Mesenchymal stem cell (in vitro differentiated cells and primary cell): ENCODE data around the gene ARL13B.

ENCODE experiments used
- DNase-seq: peaks from one replicate; pipeline ENCODE4 v3.0.0-alpha.2; 2013
- H2AFZ ChIP-seq: one replicate; pipeline ENCODE4 v1.6.1; 2013; ENCODE audit warnings: low read depth, mild to moderate bottlenecking, control low read depth, inconsistent platforms, low read length, moderate library complexity
- H2AK5ac ChIP-seq: 2 replicates; pipeline ENCODE4 v1.6.1; 2013; ENCODE audit warnings: low read length, moderate library complexity, mild to moderate bottlenecking, inconsistent platforms; ENCODE audit not compliant: severe bottlenecking
- H2BK120ac ChIP-seq: one replicate; pipeline ENCODE4 v1.6.1; 2013; ENCODE audit warnings: low read depth, mild to moderate bottlenecking, inconsistent platforms, low read length, moderate library complexity
- H2BK12ac ChIP-seq, 2 experiments: one replicate each; pipeline ENCODE4 v1.6.1; 2013; ENCODE audit warnings: inconsistent platforms in 2 of 2, low read length in 2 of 2, mild to moderate bottlenecking in 2 of 2, moderate library complexity in 2 of 2, control low read depth in 1 of 2
- H2BK15ac ChIP-seq: one replicate; pipeline ENCODE4 v1.6.1; 2013; ENCODE audit warnings: mild to moderate bottlenecking, low read depth, inconsistent platforms; ENCODE audit not compliant: poor library complexity, severe bottlenecking
- H2BK5ac ChIP-seq: 2 replicates; pipeline ENCODE4 v1.6.1; 2013; ENCODE audit warnings: low read depth, mild to moderate bottlenecking, low read length, control low read depth, inconsistent platforms; ENCODE audit not compliant: poor library complexity, severe bottlenecking
- H3K14ac ChIP-seq, 2 experiments: one replicate each; pipeline ENCODE4 v1.6.1; 2013; ENCODE audit warnings: inconsistent platforms in 2 of 2, low read length in 2 of 2, control low read depth in 1 of 2, mild to moderate bottlenecking in 1 of 2, moderate library complexity in 1 of 2
- H3K18ac ChIP-seq, 2 experiments: one replicate each; pipeline ENCODE4 v1.6.1; 2013; ENCODE audit warnings: inconsistent platforms in 2 of 2, low read length in 2 of 2, control low read depth in 1 of 2, low read depth in 1 of 2, mild to moderate bottlenecking in 1 of 2
- H3K23ac ChIP-seq, 2 experiments: one replicate each; pipeline ENCODE4 v1.6.1; 2013; ENCODE audit warnings: inconsistent platforms in 2 of 2, low read length in 2 of 2, mild to moderate bottlenecking in 2 of 2, moderate library complexity in 2 of 2, control low read depth in 1 of 2
- H3K27ac ChIP-seq: 2 replicates; pipeline ENCODE4 v1.5.1; 2013; ENCODE audit warnings: mild to moderate bottlenecking, moderate library complexity, low read length, control low read depth, inconsistent platforms; ENCODE audit not compliant: poor library complexity, severe bottlenecking
- H3K27me3 ChIP-seq, 2 experiments: 2 replicates each; pipeline versions ENCODE4 v1.6.1 to v1.7.0; 2013; ENCODE audit warnings: low read length in 2 of 2, mild to moderate bottlenecking in 2 of 2, moderate library complexity in 2 of 2, control low read depth in 1 of 2, inconsistent platforms in 1 of 2; ENCODE audit not compliant: control insufficient read depth in 1 of 2, insufficient read depth in 1 of 2
- H3K36me3 ChIP-seq, 2 experiments: 2 replicates each; pipeline versions ENCODE4 v1.6.1 to v1.7.0; 2013; ENCODE audit warnings: low read length in 2 of 2, control low read depth in 1 of 2, inconsistent platforms in 1 of 2, low read depth in 1 of 2, mild to moderate bottlenecking in 1 of 2; ENCODE audit not compliant: insufficient read depth in 2 of 2, control insufficient read depth in 1 of 2
- H3K4ac ChIP-seq, 2 experiments: one replicate each; pipeline ENCODE4 v1.6.1; 2013; ENCODE audit warnings: inconsistent platforms in 2 of 2, low read length in 2 of 2, mild to moderate bottlenecking in 2 of 2, moderate library complexity in 2 of 2, control low read depth in 1 of 2, low read depth in 1 of 2
- H3K4me1 ChIP-seq: 2 replicates; pipeline ENCODE4 v1.6.1; 2013; ENCODE audit warnings: low read depth, low read length, control low read depth; ENCODE audit not compliant: control insufficient read depth, insufficient read depth
- H3K4me2 ChIP-seq: 2 replicates; pipeline ENCODE4 v1.6.1; 2013; ENCODE audit warnings: low read length, mild to moderate bottlenecking, inconsistent platforms; ENCODE audit not compliant: poor library complexity, severe bottlenecking
- H3K4me3 ChIP-seq, 2 experiments: 2 replicates each; pipeline versions ENCODE4 v1.5.1 to v1.7.0; 2013; ENCODE audit warnings: low read length in 2 of 2, mild to moderate bottlenecking in 2 of 2, control low read depth in 1 of 2, low read depth in 1 of 2; ENCODE audit not compliant: insufficient read depth in 1 of 2
- H3K79me1 ChIP-seq: replicated peaks from 2 replicates; pipeline ENCODE4 v1.6.1; 2013; ENCODE audit warnings: mild to moderate bottlenecking, control low read depth, low read length, inconsistent platforms; ENCODE audit not compliant: poor library complexity, severe bottlenecking
- H3K9ac ChIP-seq: 2 replicates; pipeline ENCODE4 v1.7.0; 2013; ENCODE audit warnings: mild to moderate bottlenecking, low read length, moderate library complexity
- H3K9me3 ChIP-seq: 2 replicates; pipeline ENCODE4 v1.7.0; 2013; ENCODE audit warnings: mild to moderate bottlenecking, low read length; ENCODE audit not compliant: control insufficient read depth
- H4K8ac ChIP-seq: one replicate; pipeline ENCODE4 v1.6.1; 2013; ENCODE audit warnings: inconsistent platforms, mild to moderate bottlenecking, low read length, moderate library complexity
- H4K91ac ChIP-seq: one replicate; pipeline ENCODE4 v1.6.1; 2013; ENCODE audit warnings: mild to moderate bottlenecking, low read length, inconsistent platforms
- WGBS: methylation state at CpG from one replicate; pipeline ENCODE4 v1.1.7; 2013; ENCODE audit warnings: mixed read lengths; 5-methylcytosine and 5-hydroxymethylcytosine counted together

The ARL13B gene

DNA sequence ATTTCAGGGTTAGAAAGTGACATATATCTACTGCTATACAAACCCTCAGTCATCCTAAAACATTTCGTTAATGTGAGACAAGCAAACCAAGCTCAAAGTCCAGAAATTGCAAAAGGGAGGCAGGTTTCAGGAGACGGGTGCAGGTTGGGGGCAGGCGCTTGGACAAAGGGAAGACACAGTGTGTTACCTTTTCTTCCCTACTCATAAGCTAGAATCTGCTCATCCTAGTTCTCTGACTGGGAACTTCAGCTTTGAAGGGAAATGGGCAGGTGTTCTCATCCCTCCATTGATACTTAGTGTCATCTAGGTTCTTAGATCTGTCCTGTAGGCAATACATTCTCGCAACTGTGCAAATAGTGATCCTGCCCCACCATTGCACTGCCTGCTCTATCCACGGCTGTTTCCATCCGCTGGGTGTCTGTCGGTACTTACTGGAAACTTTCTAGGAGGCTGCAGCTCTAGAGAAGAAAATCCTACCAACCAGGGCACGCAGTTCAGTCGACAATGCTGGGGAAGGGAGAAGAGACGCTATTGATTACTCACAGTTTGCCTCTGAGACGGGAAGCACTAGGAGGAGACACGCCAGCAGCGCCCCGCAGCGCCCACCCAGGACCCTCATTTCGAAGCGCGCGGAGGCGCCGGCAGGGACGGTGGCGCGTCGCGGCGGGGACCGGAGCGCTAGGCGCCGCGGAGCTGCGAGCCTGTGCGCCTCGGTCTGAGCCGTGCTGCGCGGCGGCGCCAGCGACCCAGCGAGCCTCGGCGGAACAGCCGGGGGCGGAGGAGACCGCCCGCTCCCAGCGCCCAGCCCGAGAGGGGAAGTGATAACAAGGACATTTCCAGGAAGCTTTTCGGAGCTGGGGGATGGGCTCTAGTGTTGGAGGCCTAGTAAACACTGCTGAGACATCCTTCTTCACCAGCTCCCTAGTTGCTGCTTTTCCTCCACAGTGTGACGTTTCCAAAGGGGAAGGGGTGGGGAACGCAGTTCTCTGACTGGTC, 6.5 kb upstream of the ARL13B start, which contains the start of gene PROS1:
PROS1 (minus strand) TSS at position 766 of the 996 bp plus-strand sequence; CDS start at position 619, 147 bp downstream.
- Histone ChIP-seq H2BK120ac (peak within 1 kb of the TSS; percentile 77), H4K8ac (peak within 1 kb of the TSS; percentile 96), H3K9me3 (no peaks in the 10 kb centered on the region), H2BK5ac (peak within 1 kb of the TSS; percentile 37), H2AK5ac (no peak within 1 kb of the TSS), H3K4me3 (peak within 1 kb of the TSS; percentile 75 to 96), H3K79me1 (no peaks in the 10 kb centered on the region), H3K27me3 (no peaks in the 10 kb centered on the region), H2BK15ac (no peak within 1 kb of the TSS), H3K4me1 (peaks cover 1% of the 10 kb centered on the region), H2AFZ (peak within 1 kb of the TSS; percentile 73), H3K23ac (no peak within 1 kb of the TSS), H3K36me3 (no peaks in the 10 kb centered on the region), H3K9ac (peak within 1 kb of the TSS; percentile 98), H3K27ac (peak within 1 kb of the TSS; percentile 83), H3K18ac (peak within 1 kb of the TSS; percentile 68 to 98), H3K4ac (peak within 1 kb of the TSS; percentile 29 to 46), H3K14ac (peak within 1 kb of the TSS in 1 of 2 experiments; percentile 64), H2BK12ac (peak within 1 kb of the TSS; percentile 47 to 97), H4K91ac (peak within 1 kb of the TSS; percentile 73), H3K4me2 (peak within 1 kb of the TSS; percentile 96)
- DNase-seq = peak; percentile 94
- WGBS = 2% methylated on average over 46 of the region's 53 CpGs

DNA sequence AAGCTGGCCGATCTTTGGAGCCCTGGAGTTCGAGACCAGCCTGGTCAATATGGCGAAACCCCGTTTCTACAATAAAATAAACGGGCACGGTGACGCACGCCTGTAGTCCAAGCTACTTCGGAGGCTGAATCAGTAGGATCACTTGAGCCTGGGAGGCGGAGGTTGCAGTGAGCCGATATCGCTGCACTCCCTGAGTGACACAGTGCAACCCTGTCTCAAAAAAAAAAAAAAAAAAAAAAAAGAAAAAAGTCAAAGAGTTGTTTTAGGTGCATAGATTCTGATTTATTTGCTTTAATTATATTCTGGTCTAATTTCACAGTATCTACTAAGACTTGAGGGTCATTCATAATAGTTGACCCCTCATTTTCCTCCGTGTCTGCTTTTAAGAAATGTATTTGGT, 1.7 kb downstream of the ARL13B start:
- H3K27me3 ChIP-seq = no peaks in the 10 kb centered on the region
- no peaks in the 10 kb centered on the region for H3K9me3 ChIP-seq
- H2BK120ac ChIP-seq = no peak overlapping the region
- H3K4me2 ChIP-seq = no peak overlapping the region
- H3K27ac ChIP-seq = no peak overlapping the region
- H4K8ac ChIP-seq = no peak overlapping the region
- H3K4ac ChIP-seq = no peak overlapping the region
- no peak overlapping the region for H3K18ac ChIP-seq
- H3K23ac ChIP-seq = no peak overlapping the region
- H2BK12ac ChIP-seq = no peak overlapping the region
- H3K4me1 ChIP-seq = peaks cover 2% of the 10 kb centered on the region
- no peak overlapping the region for H2AK5ac ChIP-seq
- no peak overlapping the region for H4K91ac ChIP-seq
- no peak overlapping the region for H2BK5ac ChIP-seq
- H3K79me1 ChIP-seq = peaks cover 6% of the 10 kb centered on the region
- H3K9ac ChIP-seq = no peak overlapping the region
- H2AFZ ChIP-seq = no peak overlapping the region
- no peaks in the 10 kb centered on the region for H3K36me3 ChIP-seq
- no peak for DNase-seq
- no peak overlapping the region for H3K14ac ChIP-seq
- 99% methylated on average over 10 of the region's 13 CpGs for WGBS
- H2BK15ac ChIP-seq = no peak overlapping the region
- H3K4me3 ChIP-seq = no peak overlapping the region

DNA sequence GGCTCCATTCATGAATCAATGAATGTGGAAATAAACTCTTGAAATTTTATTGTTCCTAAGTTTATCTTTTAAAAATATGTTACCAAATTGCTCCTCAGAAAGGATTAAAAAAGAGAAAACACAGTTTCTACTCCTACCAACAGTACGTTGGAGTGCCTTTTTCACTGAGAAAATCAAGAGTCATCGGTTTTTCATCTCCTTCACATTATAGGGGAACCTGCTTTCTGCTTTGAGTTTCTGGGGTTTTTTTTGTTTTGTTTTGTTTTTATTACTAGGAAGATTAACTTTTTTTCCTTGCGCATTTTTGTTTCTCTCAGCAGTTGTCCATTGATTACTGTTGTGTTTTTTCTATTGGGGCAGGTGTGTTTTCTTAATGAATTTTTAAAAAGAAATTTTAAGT, 3.5 kb downstream of the ARL13B start:
- WGBS = 100% methylated on average over 2 of the region's 3 CpGs
- H2BK120ac ChIP-seq = no peak overlapping the region
- H3K18ac ChIP-seq = no peak overlapping the region
- H3K4me2 ChIP-seq = no peak overlapping the region
- H2BK15ac ChIP-seq = no peak overlapping the region
- no peaks in the 10 kb centered on the region for H3K36me3 ChIP-seq
- no peak for DNase-seq
- no peak overlapping the region for H2BK12ac ChIP-seq
- no peak overlapping the region for H3K14ac ChIP-seq
- no peak overlapping the region for H2AFZ ChIP-seq
- no peaks in the 10 kb centered on the region for H3K27me3 ChIP-seq
- no peak overlapping the region for H4K91ac ChIP-seq
- H3K4me3 ChIP-seq = no peak overlapping the region
- peaks cover 9% of the 10 kb centered on the region for H3K79me1 ChIP-seq
- H3K9ac ChIP-seq = no peak overlapping the region
- H2AK5ac ChIP-seq = no peak overlapping the region
- H3K4ac ChIP-seq = no peak overlapping the region
- no peak overlapping the region for H3K27ac ChIP-seq
- H4K8ac ChIP-seq = no peak overlapping the region
- no peak overlapping the region for H3K23ac ChIP-seq
- no peaks in the 10 kb centered on the region for H3K9me3 ChIP-seq
- no peak overlapping the region for H2BK5ac ChIP-seq
- peaks cover 4% of the 10 kb centered on the region for H3K4me1 ChIP-seq

DNA sequence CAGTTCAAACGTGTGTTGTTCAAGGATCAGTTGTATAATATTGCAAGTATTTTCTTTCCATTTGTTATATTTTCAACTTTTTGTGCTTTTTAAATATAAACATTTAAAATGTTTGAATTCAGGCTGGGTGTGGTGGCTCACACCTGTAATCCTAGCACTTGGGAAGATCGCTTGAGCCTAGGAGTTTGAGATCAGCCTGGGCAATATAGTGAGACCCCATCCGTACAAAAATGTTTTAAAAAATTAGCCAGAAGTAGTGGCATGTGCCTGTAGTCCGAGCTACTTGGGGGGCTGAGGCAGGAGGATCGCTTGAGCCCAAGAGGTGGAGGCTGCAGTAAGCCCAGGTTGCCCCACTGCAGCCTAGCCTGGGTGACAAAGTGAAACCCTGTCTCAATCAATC, 4.7 kb downstream of the ARL13B start:
- H3K4me1 ChIP-seq = peaks cover 6% of the 10 kb centered on the region
- H3K9me3 ChIP-seq = no peaks in the 10 kb centered on the region
- H4K8ac ChIP-seq = no peak overlapping the region
- H2AFZ ChIP-seq = no peak overlapping the region
- H3K4me2 ChIP-seq = no peak overlapping the region
- H3K79me1 ChIP-seq = peaks cover 12% of the 10 kb centered on the region
- no peak overlapping the region for H4K91ac ChIP-seq
- 100% methylated on average over 4 of the region's 5 CpGs for WGBS
- no peak overlapping the region for H3K23ac ChIP-seq
- H3K4ac ChIP-seq = no peak overlapping the region
- no peak for DNase-seq
- no peak overlapping the region for H2BK15ac ChIP-seq
- peaks cover 0 to 3% of the 10 kb centered on the region in 2 experiments for H3K36me3 ChIP-seq
- H3K27ac ChIP-seq = no peak overlapping the region
- no peak overlapping the region for H3K9ac ChIP-seq
- H3K14ac ChIP-seq = no peak overlapping the region
- no peak overlapping the region for H3K4me3 ChIP-seq
- H2BK5ac ChIP-seq = no peak overlapping the region
- H2AK5ac ChIP-seq = no peak overlapping the region
- no peaks in the 10 kb centered on the region for H3K27me3 ChIP-seq
- peak overlapping the region in 1 of 2 experiments; percentile 54 for H2BK12ac ChIP-seq
- H3K18ac ChIP-seq = no peak overlapping the region
- H2BK120ac ChIP-seq = no peak overlapping the region
